HG02588 (cell line): ENCODE measurements around the gene CACNA1D.

Experiments used
- ATAC-seq: cut with Tn5 transposase; IDR thresholded peaks from one replicate; pipeline ENCODE4 v1.9.1; 2021; ENCODE audit warnings: mild to moderate bottlenecking, moderate library complexity; ENCODE audit not compliant: unreplicated experiment

Gene CACNA1D

DNA sequence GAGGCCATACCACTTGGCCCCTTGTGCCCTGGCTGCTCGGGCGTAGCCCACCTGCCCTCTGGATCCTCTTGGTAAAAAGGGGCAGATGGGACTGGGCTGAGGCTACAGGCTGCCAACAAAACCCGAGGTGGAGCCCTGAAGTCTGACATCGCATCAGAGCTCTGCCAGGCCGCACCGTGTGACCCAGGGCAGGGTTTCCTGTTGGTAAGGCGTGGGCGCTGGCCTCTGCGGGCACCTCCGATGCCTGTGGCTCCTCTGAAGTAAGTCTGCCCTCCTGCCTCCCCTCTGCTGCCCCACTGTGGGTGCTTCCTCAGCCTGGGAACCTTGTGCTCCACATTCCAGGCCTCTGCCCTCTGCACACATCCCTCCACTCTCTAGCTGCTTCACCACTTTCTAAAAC lies 342.9 kb downstream of the CACNA1D start:
- ATAC-seq, result no peak

DNA sequence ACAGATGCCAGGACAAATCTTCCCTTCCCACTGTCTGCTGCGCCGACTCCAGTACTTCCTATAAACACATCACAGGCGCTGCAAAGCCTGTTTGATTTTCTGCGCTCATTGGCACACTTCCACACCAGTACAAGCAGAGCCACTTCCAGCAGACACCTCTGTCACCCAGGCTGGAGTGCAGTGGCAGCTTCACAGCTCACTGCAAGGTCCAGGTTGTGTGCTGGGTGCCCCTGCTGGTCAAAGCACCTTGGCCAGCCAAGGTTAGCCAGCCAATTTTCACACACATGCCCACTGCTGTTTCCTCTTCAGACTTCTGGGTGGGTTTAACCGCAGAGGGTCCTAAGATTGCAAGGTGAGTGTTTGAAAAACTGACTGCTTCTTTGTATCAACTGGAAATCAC lies 346.9 kb downstream of the CACNA1D start:
- ATAC-seq, result no peak

DNA sequence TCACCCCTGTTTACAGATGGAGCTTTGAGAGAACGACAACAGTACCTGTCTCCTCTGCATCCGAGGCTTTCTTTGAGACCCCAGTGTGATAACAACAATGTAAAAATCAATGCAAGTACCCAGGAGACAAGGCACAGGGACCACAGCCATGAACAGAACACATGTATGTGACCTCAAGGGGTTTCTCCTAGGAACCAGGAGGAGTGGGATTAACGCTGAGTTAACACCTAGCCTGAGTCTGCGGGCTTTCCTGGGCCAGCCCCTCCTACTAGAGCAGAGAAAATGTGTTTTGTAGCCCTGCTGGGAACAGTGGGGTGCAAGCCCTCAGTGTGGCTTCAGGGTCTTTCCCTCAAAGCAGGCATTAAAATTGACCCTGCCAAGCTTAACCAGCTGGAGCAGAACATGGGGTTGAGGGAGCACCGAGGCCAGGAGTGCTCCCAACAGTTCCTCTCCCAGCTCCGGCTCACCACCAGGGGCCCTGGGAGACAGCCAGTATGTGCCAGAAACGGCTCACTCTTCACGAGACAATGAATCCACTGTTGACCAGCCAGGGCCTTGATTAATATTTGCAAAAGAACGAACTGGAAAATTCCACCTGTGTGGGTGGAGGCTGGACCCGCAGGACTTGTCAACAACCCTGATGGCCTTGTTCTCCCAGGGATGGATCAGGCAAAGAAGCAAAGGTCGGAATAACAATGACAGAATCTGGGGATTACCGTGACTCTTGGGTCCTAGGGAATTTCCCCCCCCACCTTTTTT lies 348.2 kb downstream of the CACNA1D start:
- no peak for ATAC-seq

- ATAC-seq, result peak; percentile 40
Observed at GRCh38 chr3:53843195-53844177, 349.1 kb downstream of the CACNA1D start.

GRCh38 chr3:53844262-53845102 lies 350.1 kb downstream of the CACNA1D start:
- no peak for ATAC-seq

DNA sequence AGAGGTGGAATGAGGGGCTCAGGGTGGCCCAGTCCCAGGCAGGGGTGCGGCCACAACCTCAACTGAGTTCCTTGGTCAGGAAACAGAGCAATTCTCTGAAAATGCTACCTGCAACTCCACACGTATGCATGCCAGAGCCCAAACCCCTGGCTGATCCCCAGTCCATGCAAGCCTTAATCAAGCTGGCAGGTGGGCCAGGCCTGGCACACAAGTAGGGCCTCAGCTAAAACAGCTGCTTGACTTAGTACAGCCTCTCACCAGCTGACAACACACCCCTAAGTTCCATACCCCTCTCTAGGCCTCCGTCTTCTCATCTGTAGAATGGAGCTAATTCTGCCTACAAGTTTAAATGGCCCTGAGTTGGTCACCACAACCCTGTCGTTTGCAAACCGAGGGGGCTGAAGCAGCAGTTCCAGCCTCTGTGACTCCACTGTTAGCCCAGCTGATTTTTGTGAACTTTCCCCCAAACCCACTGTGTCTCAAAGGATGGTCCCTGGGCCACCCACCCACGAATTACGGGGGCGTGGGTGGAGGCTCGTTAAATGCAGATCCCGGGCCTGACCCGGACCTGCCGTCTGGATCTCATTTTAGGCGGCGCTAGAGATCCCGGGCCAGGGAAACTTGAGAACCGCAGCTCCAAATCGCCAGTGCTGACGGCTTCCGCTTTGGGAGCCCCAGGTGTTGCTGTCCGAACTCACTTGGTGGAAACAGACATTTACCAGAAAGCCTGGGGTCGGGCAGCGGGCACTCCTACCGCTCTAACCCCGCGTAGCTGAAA lies 350.9 kb downstream of the CACNA1D start:
- peak; percentile 13 for ATAC-seq

DNA sequence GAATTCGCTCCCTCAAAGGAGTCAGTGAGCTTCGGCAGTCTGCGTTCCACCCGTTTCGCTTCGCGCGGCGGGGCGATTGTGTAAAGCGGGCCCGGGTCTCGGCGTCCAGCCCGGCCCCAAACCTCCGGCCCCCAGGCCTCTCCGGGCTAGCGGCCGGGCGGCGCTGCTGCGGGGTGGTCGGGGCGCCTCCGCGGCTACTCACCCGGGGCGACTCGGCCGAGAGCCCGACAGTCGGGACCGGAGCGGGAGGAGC lies 351.4 kb downstream of the CACNA1D start:
- ATAC-seq, result no peak

GRCh38 chr3:53846134-53846850 lies 351.9 kb downstream of the CACNA1D start, which contains the start of the genes CHDH and IL17RB:
Gene CHDH, minus strand, starts transcription at chr3:53846419. Its CDS starts 22,411 bp downstream, at chr3:53824008.
Gene IL17RB, plus strand, starts transcription at chr3:53846568. Its CDS starts 21 bp downstream, at chr3:53846589.
- peak; percentile 32 for ATAC-seq

GRCh38 chr3:53846851-53847155 lies 352.4 kb downstream of the CACNA1D start:
- no peak for ATAC-seq

- no peak for ATAC-seq
Observed at GRCh38 chr3:53849916-53850315, 355.5 kb downstream of the CACNA1D start.

DNA sequence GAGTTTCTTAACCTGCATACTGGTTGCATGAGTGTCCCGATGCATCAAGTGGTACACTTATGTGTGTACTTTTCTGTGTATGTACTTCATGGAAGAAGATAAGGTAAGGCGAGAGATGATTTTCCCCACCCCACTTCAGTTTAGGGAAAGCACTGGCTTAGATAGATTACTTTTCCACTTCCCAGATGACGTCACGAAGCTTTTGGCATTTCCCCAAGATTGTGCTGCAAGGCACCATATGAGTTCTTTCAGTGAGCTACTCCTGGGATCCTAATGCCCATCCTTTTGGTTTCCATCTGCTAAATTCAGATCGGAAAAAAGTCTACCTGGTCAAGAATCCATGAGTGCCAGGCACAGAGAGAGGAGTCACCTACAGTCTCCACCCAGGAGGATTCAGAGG lies 356.5 kb downstream of the CACNA1D start:
- no peak for ATAC-seq

DNA sequence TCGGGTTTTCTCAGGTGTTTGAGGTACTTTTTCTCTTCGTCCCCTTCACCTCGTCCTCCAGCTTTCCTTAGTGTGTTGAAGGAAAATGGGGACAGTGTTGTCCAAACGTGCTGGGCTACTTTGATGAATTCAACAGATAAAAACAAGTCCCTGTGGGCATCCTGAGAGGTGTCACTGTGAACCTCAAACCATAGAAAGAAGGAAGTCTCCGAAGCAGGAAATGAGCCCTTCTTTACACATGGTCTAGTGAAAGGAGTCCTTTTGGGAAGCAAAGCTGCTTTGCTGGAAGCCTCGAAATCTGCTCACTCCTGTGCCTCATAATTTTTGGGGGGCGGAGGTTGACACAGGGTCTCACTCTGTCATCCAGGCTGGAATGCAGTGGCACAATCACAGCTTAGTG lies 362.6 kb downstream of the CACNA1D start:
- no peak for ATAC-seq

DNA sequence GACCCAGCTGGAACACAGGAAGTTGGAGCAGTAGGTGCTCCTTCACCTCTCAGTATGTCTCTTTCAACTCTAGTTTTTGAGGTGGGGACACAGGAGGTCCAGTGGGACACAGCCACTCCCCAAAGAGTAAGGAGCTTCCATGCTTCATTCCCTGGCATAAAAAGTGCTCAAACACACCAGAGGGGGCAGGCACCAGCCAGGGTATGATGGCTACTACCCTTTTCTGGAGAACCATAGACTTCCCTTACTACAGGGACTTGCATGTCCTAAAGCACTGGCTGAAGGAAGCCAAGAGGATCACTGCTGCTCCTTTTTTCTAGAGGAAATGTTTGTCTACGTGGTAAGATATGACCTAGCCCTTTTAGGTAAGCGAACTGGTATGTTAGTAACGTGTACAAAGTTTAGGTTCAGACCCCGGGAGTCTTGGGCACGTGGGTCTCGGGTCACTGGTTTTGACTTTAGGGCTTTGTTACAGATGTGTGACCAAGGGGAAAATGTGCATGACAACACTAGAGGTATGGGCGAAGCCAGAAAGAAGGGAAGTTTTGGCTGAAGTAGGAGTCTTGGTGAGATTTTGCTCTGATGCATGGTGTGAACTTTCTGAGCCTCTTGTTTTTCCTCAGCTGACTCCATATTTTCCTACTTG lies 363.8 kb downstream of the CACNA1D start:
- ATAC-seq, result no peak

- ATAC-seq, result no peak
Observed at GRCh38 chr3:53859178-53859577, 364.8 kb downstream of the CACNA1D start.

- no peak for ATAC-seq
Observed at GRCh38 chr3:53860196-53860595, 365.8 kb downstream of the CACNA1D start.

DNA sequence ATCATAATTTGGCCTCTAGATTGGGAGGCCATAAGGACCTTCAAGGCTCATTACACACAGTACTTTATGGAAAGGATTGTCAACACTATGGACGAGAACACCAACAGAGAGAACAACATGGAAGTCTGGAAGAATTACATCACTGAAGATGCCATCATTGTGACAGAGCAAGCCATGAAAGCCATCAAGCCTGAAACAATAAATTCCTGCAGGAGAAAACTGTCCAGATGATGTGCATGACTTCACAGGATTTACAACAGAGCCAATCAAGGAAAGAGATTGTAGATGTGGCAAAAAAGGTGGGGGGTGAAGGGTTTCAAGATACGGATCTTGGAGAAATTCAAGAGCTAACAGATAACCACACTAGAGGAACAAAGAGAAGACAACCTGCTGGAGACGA lies 367.8 kb downstream of the CACNA1D start:
- no peak for ATAC-seq

- peak; percentile 58 for ATAC-seq
Observed at GRCh38 chr3:53863145-53863544, 368.7 kb downstream of the CACNA1D start.
